Neuronal stem cell (in vitro differentiated cells): ENCODE data around the gene ITFG1.

Experiments
- DNase-seq: peaks from one replicate; pipeline ENCODE4 v3.0.0-alpha.2; 2013; ENCODE audit warnings: low spot score
- H2AFZ ChIP-seq: one replicate; pipeline ENCODE4 v1.6.1; 2013; ENCODE audit warnings: mild to moderate bottlenecking, low read length, inconsistent platforms
- H2AK5ac ChIP-seq: 2 replicates; pipeline ENCODE4 v1.6.1; 2013; ENCODE audit warnings: low read depth, mild to moderate bottlenecking, inconsistent platforms, low read length, moderate library complexity, mixed read lengths
- H2BK120ac ChIP-seq: 2 replicates; pipeline ENCODE4 v1.6.1; 2013; ENCODE audit warnings: low read depth, mild to moderate bottlenecking, inconsistent platforms, low read length, moderate library complexity, mixed read lengths
- H2BK12ac ChIP-seq: one replicate; pipeline ENCODE4 v1.6.1; 2013; ENCODE audit warnings: low read length, inconsistent platforms
- H2BK15ac ChIP-seq: 2 replicates; pipeline ENCODE4 v1.6.1; 2013; ENCODE audit warnings: mild to moderate bottlenecking, low read length, inconsistent platforms, mixed read lengths
- H2BK5ac ChIP-seq: one replicate; pipeline ENCODE4 v1.6.1; 2013; ENCODE audit warnings: inconsistent platforms, mild to moderate bottlenecking, low read length, moderate library complexity
- H3K14ac ChIP-seq: one replicate; pipeline ENCODE4 v1.6.1; 2013; ENCODE audit warnings: low read length, inconsistent platforms
- H3K18ac ChIP-seq: 2 replicates; pipeline ENCODE4 v1.6.1; 2013; ENCODE audit warnings: low read length, inconsistent platforms
- H3K23ac ChIP-seq: 2 replicates; pipeline ENCODE4 v1.6.1; 2013; ENCODE audit warnings: low read depth, mild to moderate bottlenecking, mixed read lengths, low read length, inconsistent platforms; ENCODE audit not compliant: poor library complexity
- H3K27ac ChIP-seq: replicated peaks from 3 replicates; pipeline ENCODE4 v1.5.1; 2013; ENCODE audit warnings: low read length, inconsistent platforms
- H3K27me3 ChIP-seq, 3 experiments: 2 replicates each; pipeline ENCODE4 v1.6.1; 2013; ENCODE audit warnings: low read length in 3 of 3, mild to moderate bottlenecking in 2 of 3, inconsistent platforms in 1 of 3, low read depth in 1 of 3, mixed read lengths in 1 of 3, moderate library complexity in 1 of 3; ENCODE audit not compliant: control insufficient read depth in 3 of 3, insufficient read depth in 3 of 3
- H3K36me3 ChIP-seq, 2 donors: replicated peaks in 1 of 2; 2 replicates each; pipeline ENCODE4 v1.6.1; 2013; ENCODE audit warnings: low read length in 2 of 2; ENCODE audit not compliant: control insufficient read depth in 2 of 2, insufficient read depth in 2 of 2
- H3K4ac ChIP-seq: 2 replicates; pipeline ENCODE4 v1.6.1; 2013; ENCODE audit warnings: inconsistent platforms, mild to moderate bottlenecking, low read length, moderate library complexity
- H3K4me1 ChIP-seq, 2 donors: 1 replicate in 1 of 2; 2 replicates in 1 of 2; pipeline ENCODE4 v1.6.1; 2013; ENCODE audit warnings: low read length in 2 of 2, low read depth in 1 of 2; ENCODE audit not compliant: control insufficient read depth in 2 of 2, insufficient read depth in 1 of 2
- H3K4me2 ChIP-seq: one replicate; pipeline ENCODE4 v1.6.1; 2013; ENCODE audit warnings: mild to moderate bottlenecking, low read length, inconsistent platforms; ENCODE audit not compliant: insufficient read depth, poor library complexity, severe bottlenecking
- H3K4me3 ChIP-seq, 2 donors: 2 replicates each; pipeline ENCODE4 v1.5.1; 2013; ENCODE audit warnings: low read length in 2 of 2, mild to moderate bottlenecking in 2 of 2, inconsistent platforms in 1 of 2, moderate library complexity in 1 of 2
- H3K79me1 ChIP-seq: one replicate; pipeline ENCODE4 v1.6.1; 2013; ENCODE audit warnings: low read depth, mild to moderate bottlenecking, inconsistent platforms, low read length, moderate library complexity
- H3K9ac ChIP-seq: one replicate; pipeline ENCODE4 v1.6.1; 2013; ENCODE audit warnings: mild to moderate bottlenecking, low read depth, low read length, inconsistent platforms; ENCODE audit not compliant: poor library complexity
- H3K9me3 ChIP-seq, 2 donors: replicated peaks in 1 of 2; 2 replicates each; pipeline versions ENCODE3 to v1.6.1; 2013; ENCODE audit warnings: low read length in 2 of 2, mild to moderate bottlenecking in 2 of 2, inconsistent platforms in 1 of 2, low read depth in 1 of 2, mixed read lengths in 1 of 2, moderate library complexity in 1 of 2; ENCODE audit not compliant: control insufficient read depth in 2 of 2, insufficient read depth in 1 of 2
- H4K8ac ChIP-seq: one replicate; pipeline ENCODE4 v1.6.1; 2013; ENCODE audit warnings: low read depth, mild to moderate bottlenecking, inconsistent platforms, low read length, moderate library complexity
- H4K91ac ChIP-seq: one replicate; pipeline ENCODE4 v1.6.1; 2013; ENCODE audit warnings: low read length, low read depth, mild to moderate bottlenecking, inconsistent platforms; ENCODE audit not compliant: poor library complexity
- WGBS, 2 donors: extraction: QIAGEN DNeasy Blood & Tissue Kit; methylation state at CpG; one replicate each; pipeline ENCODE4 v1.1.7; 2013; ENCODE audit warnings: missing lambda C conversion rate in 2 of 2, mixed read lengths in 1 of 2; ENCODE audit not compliant: insufficient read length in 2 of 2, insufficient replicate concordance in 1 of 2; ENCODE audit errors: extremely low coverage in 2 of 2; 5-methylcytosine and 5-hydroxymethylcytosine counted together

Gene ITFG1

DNA sequence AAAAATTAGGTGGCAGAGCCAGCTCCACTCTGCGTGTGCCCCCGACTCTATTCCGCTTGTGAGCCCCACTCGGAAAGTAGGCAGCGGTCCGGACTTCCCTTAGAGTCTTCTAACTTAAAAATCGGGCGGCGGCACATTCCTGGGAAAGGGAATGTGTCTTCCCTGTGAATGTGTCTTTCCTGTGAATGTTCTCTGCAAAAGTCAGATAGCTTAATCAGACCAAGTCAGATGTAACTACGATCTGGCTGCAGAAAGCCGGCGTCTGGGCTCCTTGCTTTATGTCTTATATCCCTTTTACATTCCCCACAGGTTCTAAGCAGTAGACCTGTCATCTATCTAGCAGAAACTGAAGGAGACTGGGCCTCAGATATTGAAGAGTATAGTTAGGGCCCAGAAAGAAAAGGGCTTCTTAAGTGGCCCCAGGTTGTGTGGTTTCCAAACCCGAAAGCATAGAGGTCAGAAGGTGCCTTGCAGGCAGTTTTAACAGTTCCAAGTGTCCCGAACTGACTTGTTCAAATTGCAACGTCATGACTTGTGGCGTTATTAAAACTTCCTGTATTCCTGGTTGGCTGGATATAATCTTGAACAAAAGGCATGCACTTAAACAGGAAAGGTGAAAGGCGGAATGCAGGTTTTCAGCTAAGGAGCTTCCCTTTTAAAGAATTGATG lies 869 bp upstream of the ITFG1 start:
- H3K9me3 ChIP-seq, result no peaks in the 10 kb centered on the region
- WGBS, 2 donors, result no CpG with 5 or more reads among the region's 17 CpGs
- no peak overlapping the region for H2BK120ac ChIP-seq
- H3K4me3 ChIP-seq, result peak overlapping the region; percentile 77 to 97
- peaks cover 0 to 22% of the 10 kb centered on the region in 2 donors for H3K36me3 ChIP-seq
- peak overlapping the region; percentile 71 for H3K4me2 ChIP-seq
- H2BK15ac ChIP-seq, result no peak overlapping the region
- H3K27me3 ChIP-seq, result no peaks in the 10 kb centered on the region
- no peak overlapping the region for H2BK12ac ChIP-seq
- peak overlapping the region; percentile 96 for H2AFZ ChIP-seq
- peaks cover 6% of the 10 kb centered on the region for H3K79me1 ChIP-seq
- peak overlapping the region; percentile 98 for H3K18ac ChIP-seq
- H3K9ac ChIP-seq, result peak overlapping the region; percentile 83
- H3K14ac ChIP-seq, result no peak overlapping the region
- H4K91ac ChIP-seq, result no peak overlapping the region
- H3K23ac ChIP-seq, result peak overlapping the region; percentile 98
- H2AK5ac ChIP-seq, result no peak overlapping the region
- H2BK5ac ChIP-seq, result peak overlapping the region; percentile 94
- no peak for DNase-seq
- no peak overlapping the region for H4K8ac ChIP-seq
- peak overlapping the region; percentile 100 for H3K27ac ChIP-seq
- H3K4ac ChIP-seq, result peak overlapping the region; percentile 48
- H3K4me1 ChIP-seq, result peaks cover 9 to 18% of the 10 kb centered on the region in 2 donors

DNA sequence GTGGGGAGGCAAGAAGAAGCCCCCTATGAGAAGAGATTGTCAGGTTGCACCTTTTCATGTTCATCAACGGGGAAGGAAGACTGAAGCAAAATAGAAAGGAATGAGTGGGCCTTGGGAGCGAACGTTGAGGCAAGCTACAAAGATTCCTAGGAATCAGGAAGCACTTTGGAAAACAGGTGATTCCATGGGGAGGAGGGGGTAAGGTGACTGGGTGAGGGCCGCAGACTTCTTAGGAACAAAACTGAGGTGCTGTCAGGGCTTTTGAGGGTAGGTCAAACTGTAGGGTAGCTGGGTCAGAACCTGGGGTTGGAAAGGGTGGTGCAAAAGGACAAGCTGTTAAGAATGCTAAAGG lies 528 bp downstream of the ITFG1 start:
- Histone ChIP-seq H3K4ac (no peak overlapping the region), H3K9me3 (no peaks in the 10 kb centered on the region), H3K27me3 (no peaks in the 10 kb centered on the region), H3K4me3 (peak overlapping the region; percentile 77 to 97), H2BK5ac (peak overlapping the region; percentile 94), H2BK120ac (peak overlapping the region; percentile 29), H2BK15ac (no peak overlapping the region), H3K9ac (peak overlapping the region; percentile 71), H3K23ac (no peak overlapping the region), H3K14ac (no peak overlapping the region), H2AFZ (peak overlapping the region; percentile 96), H3K4me1 (peaks cover 9 to 18% of the 10 kb centered on the region in 2 donors), H3K36me3 (peaks cover 0 to 33% of the 10 kb centered on the region in 2 donors), H2AK5ac (no peak overlapping the region), H4K91ac (no peak overlapping the region), H3K4me2 (peak overlapping the region; percentile 73), H2BK12ac (no peak overlapping the region), H3K79me1 (peaks cover 6% of the 10 kb centered on the region), H3K18ac (no peak overlapping the region), H4K8ac (no peak overlapping the region), H3K27ac (peak overlapping the region; percentile 100)
- DNase-seq, result no peak
- no CpG with 5 or more reads among the region's 4 CpGs for WGBS, 2 donors

DNA sequence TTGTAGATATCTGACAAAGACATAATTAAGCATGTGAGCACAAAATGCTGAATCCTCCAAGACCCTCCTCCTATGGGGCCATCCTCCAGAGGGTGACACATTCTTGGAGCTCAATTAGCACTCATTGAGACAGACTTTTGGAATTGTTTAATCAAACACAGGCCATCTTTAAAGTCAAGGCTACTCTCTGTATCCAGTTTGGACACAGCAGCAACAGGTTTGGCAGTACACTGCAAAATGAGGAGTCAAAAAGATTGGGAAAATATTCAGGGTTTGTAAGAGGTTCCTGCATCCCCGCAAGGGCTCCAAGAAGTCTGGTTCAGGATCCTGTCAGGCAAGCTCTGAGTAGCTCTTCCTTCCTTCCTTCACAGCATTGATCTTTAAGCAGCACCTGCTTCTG lies 1.3 kb downstream of the ITFG1 start:
- no peak overlapping the region for H2BK120ac ChIP-seq
- H3K27me3 ChIP-seq, result no peaks in the 10 kb centered on the region
- no peak overlapping the region for H2BK15ac ChIP-seq
- no peak overlapping the region for H4K8ac ChIP-seq
- peak overlapping the region; percentile 20 for H3K4me2 ChIP-seq
- H3K4me3 ChIP-seq, result peak overlapping the region in 1 of 2 donors; percentile 77
- H3K4me1 ChIP-seq, result peaks cover 9 to 16% of the 10 kb centered on the region in 2 donors
- DNase-seq, result no peak
- no peaks in the 10 kb centered on the region for H3K9me3 ChIP-seq
- H3K18ac ChIP-seq, result no peak overlapping the region
- no CpG with 5 or more reads among the region's 1 CpG for WGBS, 2 donors
- no peak overlapping the region for H2BK5ac ChIP-seq
- H3K9ac ChIP-seq, result no peak overlapping the region
- H3K36me3 ChIP-seq, result peaks cover 0 to 40% of the 10 kb centered on the region in 2 donors
- H2BK12ac ChIP-seq, result no peak overlapping the region
- no peak overlapping the region for H3K14ac ChIP-seq
- H3K27ac ChIP-seq, result no peak overlapping the region
- peaks cover 6% of the 10 kb centered on the region for H3K79me1 ChIP-seq
- no peak overlapping the region for H2AFZ ChIP-seq
- H3K23ac ChIP-seq, result no peak overlapping the region
- H4K91ac ChIP-seq, result no peak overlapping the region
- no peak overlapping the region for H3K4ac ChIP-seq
- no peak overlapping the region for H2AK5ac ChIP-seq

DNA sequence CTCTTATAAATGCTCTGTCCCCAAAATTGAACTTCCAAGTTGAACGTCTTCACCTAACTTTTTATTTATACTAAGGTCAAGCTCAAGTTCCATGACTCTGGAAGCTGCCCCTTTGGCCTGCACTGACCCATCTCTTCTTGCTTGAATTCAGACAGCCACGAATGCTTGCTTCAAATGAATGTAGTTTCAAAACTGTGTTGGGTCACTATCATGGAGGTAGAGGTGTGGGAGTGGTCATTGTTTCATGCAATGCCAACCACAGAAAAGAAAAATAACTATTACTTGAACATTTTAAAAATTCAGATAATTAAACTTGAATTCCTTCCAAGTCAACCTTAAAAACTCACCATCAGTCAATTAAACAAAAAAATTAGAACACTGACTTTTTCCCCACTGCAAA lies 2.5 kb downstream of the ITFG1 start:
- H3K4me3 ChIP-seq, result no peak overlapping the region
- no peak for DNase-seq

More for the DNA sequence above, 2.5 kb downstream of the ITFG1 start:
- H2BK5ac ChIP-seq, result no peak overlapping the region
- no peak overlapping the region for H3K27ac ChIP-seq
- no peak overlapping the region for H2AK5ac ChIP-seq
- no peak overlapping the region for H3K4ac ChIP-seq
- H3K18ac ChIP-seq, result no peak overlapping the region
- no peak overlapping the region for H3K14ac ChIP-seq
- peaks cover 2 to 51% of the 10 kb centered on the region in 2 donors for H3K36me3 ChIP-seq
- H4K8ac ChIP-seq, result no peak overlapping the region
- H3K4me1 ChIP-seq, result peaks cover 5 to 6% of the 10 kb centered on the region in 2 donors
- H2BK120ac ChIP-seq, result no peak overlapping the region
- WGBS, 2 donors, result no CpG with 5 or more reads among the region's 2 CpGs
- H3K4me2 ChIP-seq, result no peak overlapping the region
- peaks cover 6% of the 10 kb centered on the region for H3K79me1 ChIP-seq
- no peaks in the 10 kb centered on the region for H3K27me3 ChIP-seq
- H3K9me3 ChIP-seq, result no peaks in the 10 kb centered on the region
- no peak overlapping the region for H2BK12ac ChIP-seq
- H2BK15ac ChIP-seq, result no peak overlapping the region
- no peak overlapping the region for H2AFZ ChIP-seq
- no peak overlapping the region for H4K91ac ChIP-seq
- no peak overlapping the region for H3K23ac ChIP-seq
- H3K9ac ChIP-seq, result no peak overlapping the region
